Spleen (tissue), 11 donors: ENCODE measurements around the gene RPTN. TPM values are rescaled to one million over a fixed set of nuclear protein-coding genes. Genes with fewer than 3 reads are reported as not detected.
A peak's percentile ranks its signal among the peaks of the same experiment; 100 is the strongest.

Source experiments
- DNase-seq: peaks from one replicate; pipeline ENCODE4 v3.0.0-alpha.2; 2020
- H3K27ac ChIP-seq, 8 donors: fragments of 200-600 bp; sonication (generic) in 7 of 8; 1 replicate in 4 of 8; 2 replicates in 4 of 8; pipeline versions ENCODE4 v1.5.0 to v1.8.0; 2016 to 2021; ENCODE audit warnings: inconsistent platforms in 4 of 8, mild to moderate bottlenecking in 4 of 8, moderate library complexity in 1 of 8
- H3K27me3 ChIP-seq, 7 donors: fragments of 200-600 bp; sonication (generic) in 6 of 7; replicated peaks in 1 of 7; 1 replicate in 4 of 7; 2 replicates in 3 of 7; pipeline versions ENCODE4 v1.5.0 to v1.8.0; 2016 to 2021; ENCODE audit warnings: inconsistent platforms in 3 of 7, mild to moderate bottlenecking in 1 of 7
- H3K36me3 ChIP-seq, 6 donors: fragments of 200-600 bp; sonication (generic) in 5 of 6; 1 replicate in 4 of 6; 2 replicates in 2 of 6; pipeline versions ENCODE4 v1.5.0 to v1.8.0; 2016 to 2021; ENCODE audit warnings: inconsistent platforms in 2 of 6
- H3K4me1 ChIP-seq, 6 donors: fragments of 200-600 bp; sonication (generic) in 5 of 6; 1 replicate in 3 of 6; 2 replicates in 3 of 6; pipeline versions ENCODE4 v1.5.0 to v1.8.0; 2016 to 2021; ENCODE audit warnings: inconsistent platforms in 3 of 6
- H3K4me3 ChIP-seq, 8 donors: fragments of 200-600 bp; sonication (generic) in 7 of 8; 1 replicate in 4 of 8; 2 replicates in 4 of 8; pipeline versions ENCODE4 v1.5.0 to v1.8.0; 2016 to 2021; ENCODE audit warnings: inconsistent platforms in 4 of 8, mild to moderate bottlenecking in 4 of 8, moderate library complexity in 2 of 8
- H3K9me3 ChIP-seq, 8 donors: fragments of 200-600 bp; sonication (generic) in 7 of 8; 1 replicate in 4 of 8; 2 replicates in 4 of 8; pipeline versions ENCODE4 v1.5.0 to v1.8.0; 2016 to 2021; ENCODE audit warnings: inconsistent platforms in 4 of 8
- POLR2A ChIP-seq, 3 donors: fragments of 450-650 bp; IDR thresholded peaks; one replicate each; pipeline ENCODE4 v1.5.1; 2017; ENCODE audit warnings: antibody characterized with exemption in 3 of 3, mild to moderate bottlenecking in 1 of 3
- POLR2AphosphoS5 ChIP-seq, 3 donors: sonication (generic); formaldehyde crosslinking; IDR thresholded peaks; one replicate each; pipeline ENCODE4 v1.5.1; 2017; ENCODE audit warnings: antibody characterized with exemption in 3 of 3
- WGBS, 5 donors: extraction: QIAGEN DNeasy Blood & Tissue Kit in 3 of 5; methylation state at CpG; one replicate each; pipeline versions ENCODE4 v1.1.5 to v1.1.7; 2013 to 2018; 5-methylcytosine and 5-hydroxymethylcytosine counted together
- intact Hi-C: fragments of 100-400 bp; cut with DNase I; formaldehyde crosslinking; loops from one replicate; pipeline ENCODE4 v1.15.0; 2023; ENCODE audit warnings: low total_unique reads
- polyA plus RNA-seq, 3 donors: library from polyadenylated mRNA; stranded (reverse); fragments of 200-250 nt; gene quantifications; one replicate each; pipeline ENCODE4 v1.2.1, GENCODE V29; 2013
- total RNA-seq, 7 donors: library from RNA; depleted of rRNA in 3 of 7; stranded (reverse); fragments of >200 nt in 3 of 7; fragmentation: NEBNext Ultra II Directional in 4 of 7; extraction: Animal tissue kit (Norgen Biotek cat#: 25700) in 4 of 7; gene quantifications; one replicate each; pipeline versions ENCODE4 v1.1.0 to v1.2.1, GENCODE V29; 2016 to 2021
- TF ChIP-seq, protein P1 (sequence below), 11 experiments: fragments of 200-600 bp in 7 of 11; fragments of 450-650 bp in 4 of 11; sonication (generic) in 4 of 11; IDR thresholded peaks in 8 of 11; conservative IDR thresholded peaks in 3 of 11; 1 replicate in 7 of 11; 2 replicates in 4 of 11; pipeline versions ENCODE4 v1.4.0 to v1.8.0; 2016 to 2021; ENCODE audit warnings: antibody characterized with exemption in 11 of 11, inconsistent platforms in 4 of 11, mild to moderate bottlenecking in 1 of 11
- donor health status: healthy with polysubstance abuse.
- donor health status: DM: no; HTN: no; CAD: no; lungs with moderate emphysema.
- donor health status: DM: no; HTN: no; CAD: no.
- donor health status: Bipolar disorder and iron deficiency.
- donor health status: healthy.
- donor health status: DM: no; HTN: no; CAD: no.
- donor health status: DM: yes; HTN: yes; CAD: no.

RPTN gene
- total and polyA plus RNA-seq, 10 donors = not detected

DNA sequence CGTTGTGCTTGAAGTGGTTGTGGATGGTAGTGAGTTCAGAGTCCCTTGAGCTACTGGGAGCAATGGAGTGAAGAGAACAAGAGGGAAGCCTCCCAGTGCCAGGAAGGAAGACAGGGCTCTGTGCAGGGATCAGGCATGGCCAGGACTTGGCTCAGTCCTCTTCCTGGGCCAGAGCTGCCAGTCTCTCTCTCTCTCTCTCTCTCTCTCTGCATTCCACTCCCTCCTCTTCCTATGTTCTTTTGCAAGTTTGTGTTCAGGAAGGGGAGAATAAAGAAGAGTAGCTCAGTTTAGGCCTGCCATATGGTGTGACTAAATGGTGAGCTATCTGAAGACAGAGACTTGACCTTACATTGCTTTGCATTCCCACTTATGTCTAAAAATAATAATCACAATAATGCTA lies 20.5 kb upstream of the RPTN start:
- Histone ChIP-seq H3K4me3 (no peak overlapping the region), H3K27me3 (peaks cover 0 to 6% (median 0%) of the 10 kb centered on the region in 7 donors), H3K9me3 (no peaks in the 10 kb centered on the region), H3K4me1 (peaks cover 0 to 7% (median 0%) of the 10 kb centered on the region in 6 donors), H3K36me3 (no peaks in the 10 kb centered on the region), H3K27ac (peak overlapping the region in 4 of 8 donors; percentile 9 to 59 (median 34))
- TF ChIP-seq, protein P1, sequence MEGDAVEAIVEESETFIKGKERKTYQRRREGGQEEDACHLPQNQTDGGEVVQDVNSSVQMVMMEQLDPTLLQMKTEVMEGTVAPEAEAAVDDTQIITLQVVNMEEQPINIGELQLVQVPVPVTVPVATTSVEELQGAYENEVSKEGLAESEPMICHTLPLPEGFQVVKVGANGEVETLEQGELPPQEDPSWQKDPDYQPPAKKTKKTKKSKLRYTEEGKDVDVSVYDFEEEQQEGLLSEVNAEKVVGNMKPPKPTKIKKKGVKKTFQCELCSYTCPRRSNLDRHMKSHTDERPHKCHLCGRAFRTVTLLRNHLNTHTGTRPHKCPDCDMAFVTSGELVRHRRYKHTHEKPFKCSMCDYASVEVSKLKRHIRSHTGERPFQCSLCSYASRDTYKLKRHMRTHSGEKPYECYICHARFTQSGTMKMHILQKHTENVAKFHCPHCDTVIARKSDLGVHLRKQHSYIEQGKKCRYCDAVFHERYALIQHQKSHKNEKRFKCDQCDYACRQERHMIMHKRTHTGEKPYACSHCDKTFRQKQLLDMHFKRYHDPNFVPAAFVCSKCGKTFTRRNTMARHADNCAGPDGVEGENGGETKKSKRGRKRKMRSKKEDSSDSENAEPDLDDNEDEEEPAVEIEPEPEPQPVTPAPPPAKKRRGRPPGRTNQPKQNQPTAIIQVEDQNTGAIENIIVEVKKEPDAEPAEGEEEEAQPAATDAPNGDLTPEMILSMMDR (IDR thresholded peaks at IDR 0.05 in 8 of 11, conservative IDR thresholded peaks at IDR 0.05 in 3 of 11) = no peak
- TF ChIP-seq POLR2A (IDR thresholded peaks at IDR 0.05) = no peak
- TF ChIP-seq POLR2AphosphoS5 (IDR thresholded peaks at IDR 0.05) = peak in 2 of 3 donors; percentile 40 to 44
- WGBS, 5 donors = 52 to 68% (median 63%) methylated on average over 1 of the region's 1 CpG
- no peak for DNase-seq
- intact Hi-C loops = no loop called here

DNA sequence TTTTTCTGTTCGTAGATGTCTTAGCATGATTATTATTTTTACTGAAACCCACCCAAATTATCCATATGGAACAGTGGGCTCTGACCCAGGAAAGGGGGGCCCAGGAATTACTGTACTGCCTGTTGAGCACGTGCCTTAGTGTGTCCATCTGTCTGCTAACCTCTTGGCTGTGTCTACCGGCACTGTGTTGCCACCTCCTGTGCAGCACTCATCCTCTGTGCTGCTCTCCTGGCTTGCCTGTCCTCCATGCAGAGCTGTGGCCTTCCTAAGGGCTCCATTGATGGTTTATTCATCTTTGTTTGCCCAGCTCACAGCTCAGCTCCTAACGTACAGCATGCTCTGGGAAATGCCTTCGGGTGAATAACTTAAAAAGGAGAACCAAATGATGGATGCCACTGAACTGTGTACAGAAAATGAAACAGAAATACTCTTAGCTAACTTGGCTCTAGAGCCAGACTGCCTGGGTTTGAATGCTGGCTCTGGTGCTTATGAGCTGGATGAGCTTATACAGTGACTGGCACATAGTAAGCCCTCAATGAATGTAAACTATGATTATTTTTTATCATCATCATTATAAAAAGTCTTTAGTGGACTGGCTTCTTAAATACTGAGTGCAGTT lies 11.4 kb upstream of the RPTN start:
- intact Hi-C loops = no loop called here
- TF ChIP-seq, protein P1 (IDR thresholded peaks at IDR 0.05 in 8 of 11, conservative IDR thresholded peaks at IDR 0.05 in 3 of 11) = no peak
- TF ChIP-seq POLR2AphosphoS5 (IDR thresholded peaks at IDR 0.05) = peak in 1 of 3 donors; percentile 22

DNA sequence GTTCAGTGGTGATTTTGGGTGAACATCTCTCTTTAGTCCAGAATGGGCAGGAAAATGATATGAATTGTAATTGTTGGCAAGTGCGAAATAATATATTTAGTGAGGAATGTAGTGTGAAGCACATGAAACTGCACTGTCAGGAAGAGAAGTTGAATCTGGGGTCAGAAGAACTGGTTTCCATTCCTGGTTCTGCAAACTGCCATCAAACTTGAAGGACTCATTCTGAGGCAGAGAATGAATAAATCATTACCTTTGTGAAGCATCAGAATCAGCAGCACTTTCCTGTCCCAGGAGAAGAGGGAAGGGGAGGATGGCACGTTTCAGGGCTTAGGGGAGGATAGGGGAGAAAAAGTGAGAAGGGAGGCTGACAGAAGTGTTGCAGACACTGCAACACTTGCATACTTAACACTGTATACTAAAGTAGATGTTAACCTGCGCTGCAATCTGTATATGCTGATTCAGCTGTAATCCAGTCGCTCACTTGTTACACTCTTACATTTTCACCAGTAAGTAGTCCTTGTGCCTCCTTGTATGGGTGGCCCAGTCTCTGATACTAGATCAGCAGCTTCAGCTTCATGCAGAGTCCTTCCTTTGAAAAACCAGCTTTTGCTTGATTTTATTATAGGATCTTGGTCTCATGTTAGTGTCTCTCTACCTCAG lies 10.5 kb upstream of the RPTN start:
- intact Hi-C loops = no loop called here
- WGBS, 5 donors = 70 to 91% (median 73%) methylated on average over 4 of the region's 4 CpGs
- no peak overlapping the region for H3K4me3 ChIP-seq
- TF ChIP-seq POLR2AphosphoS5 (IDR thresholded peaks at IDR 0.05) = peak in 1 of 3 donors; percentile 12
- no peak for TF ChIP-seq POLR2A (IDR thresholded peaks at IDR 0.05)
- H3K9me3 ChIP-seq = no peaks in the 10 kb centered on the region
- H3K4me1 ChIP-seq = peaks cover 0 to 48% (median 9%) of the 10 kb centered on the region in 6 donors
- peak overlapping the region in 5 of 8 donors; percentile 31 to 72 (median 62) for H3K27ac ChIP-seq
- H3K36me3 ChIP-seq = no peaks in the 10 kb centered on the region
- peaks cover 0 to 9% (median 0%) of the 10 kb centered on the region in 7 donors for H3K27me3 ChIP-seq
- no peak for DNase-seq

More for the DNA sequence above, 11.4 kb upstream of the RPTN start:
- peaks cover 0 to 3% (median 0%) of the 10 kb centered on the region in 7 donors for H3K27me3 ChIP-seq
- H3K4me3 ChIP-seq = no peak overlapping the region
- H3K4me1 ChIP-seq = peaks cover 0 to 39% (median 9%) of the 10 kb centered on the region in 6 donors
- 65 to 77% (median 71%) methylated on average over 5 of the region's 5 CpGs for WGBS, 5 donors
- no peak for DNase-seq
- peak overlapping the region in 5 of 8 donors; percentile 31 to 72 (median 62) for H3K27ac ChIP-seq
- no peaks in the 10 kb centered on the region for H3K36me3 ChIP-seq
- no peaks in the 10 kb centered on the region for H3K9me3 ChIP-seq

DNA sequence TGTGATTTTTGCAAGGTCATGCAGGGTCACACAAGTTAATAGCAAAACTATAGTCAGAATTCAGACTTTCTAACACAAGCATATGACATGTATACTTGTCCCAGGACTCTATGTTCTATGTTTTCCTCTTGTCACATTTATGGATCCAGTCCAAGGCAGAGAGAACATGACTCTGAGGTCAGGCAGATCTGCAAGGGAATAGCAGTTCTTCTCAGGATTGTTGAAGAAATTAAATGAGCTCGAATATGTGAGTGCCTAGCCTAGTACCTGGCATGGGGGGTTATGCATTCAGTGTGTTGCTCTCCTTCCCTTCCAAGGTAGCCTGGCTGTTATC lies 9.5 kb upstream of the RPTN start:
- WGBS, 5 donors = 29 to 68% (median 49%) methylated on average over 1 of the region's 1 CpG
- H3K27me3 ChIP-seq = peaks cover 0 to 9% (median 0%) of the 10 kb centered on the region in 7 donors

More for the DNA sequence above, 9.5 kb upstream of the RPTN start:
- H3K4me1 ChIP-seq = peaks cover 0 to 56% (median 10%) of the 10 kb centered on the region in 6 donors
- peak overlapping the region in 5 of 8 donors; percentile 7 to 72 (median 62) for H3K27ac ChIP-seq
- H3K4me3 ChIP-seq = no peak overlapping the region
- DNase-seq = no peak
- no peaks in the 10 kb centered on the region for H3K9me3 ChIP-seq
- intact Hi-C loops = no loop called here
- H3K36me3 ChIP-seq = no peaks in the 10 kb centered on the region
- no peak for TF ChIP-seq POLR2AphosphoS5 (IDR thresholded peaks at IDR 0.05)
- TF ChIP-seq POLR2A (IDR thresholded peaks at IDR 0.05) = no peak
- TF ChIP-seq, protein P1 (IDR thresholded peaks at IDR 0.05 in 8 of 11, conservative IDR thresholded peaks at IDR 0.05 in 3 of 11) = no peak
